GM06990 (cell line): ENCODE results near the gene ABCG5.

Experiments used
- DNase-seq: peaks from one replicate; pipeline ENCODE4 v3.0.0-alpha.2; 2011; ENCODE audit not compliant: insufficient read length; ENCODE audit errors: extremely low read depth
- H3K27me3 ChIP-seq: replicated peaks from 2 replicates; pipeline ENCODE4 v1.6.0; 2011; ENCODE audit warnings: low read length; ENCODE audit not compliant: control insufficient read depth, insufficient read depth
- H3K36me3 ChIP-seq: 2 replicates; pipeline ENCODE4 v1.5.1; 2011; ENCODE audit warnings: low read length; ENCODE audit not compliant: control insufficient read depth, insufficient read depth
- H3K4me3 ChIP-seq: replicated peaks from 2 replicates; pipeline ENCODE4 v1.5.1; 2011; ENCODE audit warnings: low read depth, mild to moderate bottlenecking, control low read depth, low read length
- CTCF ChIP-seq: IDR thresholded peaks from 2 replicates; pipeline ENCODE4 v1.5.1; 2011; ENCODE audit warnings: low read length, control low read depth, mild to moderate bottlenecking, inconsistent platforms; ENCODE audit not compliant: insufficient read depth, poor library complexity, severe bottlenecking

ABCG5 gene

GRCh38 chr2:43812947-43813346 is 25.7 kb downstream of the ABCG5 start:
- TF ChIP-seq CTCF: no peak
- no peak for DNase-seq

GRCh38 chr2:43812006-43812405 is 26.6 kb downstream of the ABCG5 start:
- H3K4me3 ChIP-seq: no peak overlapping the region
- TF ChIP-seq CTCF: no peak
- no peaks in the 10 kb centered on the region for H3K27me3 ChIP-seq
- no peak for DNase-seq
- no peaks in the 10 kb centered on the region for H3K36me3 ChIP-seq

More at GRCh38 chr2:43812947-43813346, 25.7 kb downstream of the ABCG5 start:
- H3K27me3 ChIP-seq: no peaks in the 10 kb centered on the region
- no peak overlapping the region for H3K4me3 ChIP-seq
- no peaks in the 10 kb centered on the region for H3K36me3 ChIP-seq

GRCh38 chr2:43810888-43811287 is 27.8 kb downstream of the ABCG5 start:
- H3K4me3 ChIP-seq: no peak overlapping the region
- TF ChIP-seq CTCF: no peak

GRCh38 chr2:43810452-43810851 is 28.2 kb downstream of the ABCG5 start:
- DNase-seq: no peak
- no peaks in the 10 kb centered on the region for H3K36me3 ChIP-seq
- H3K4me3 ChIP-seq: no peak overlapping the region
- H3K27me3 ChIP-seq: no peaks in the 10 kb centered on the region
- TF ChIP-seq CTCF: no peak

More at GRCh38 chr2:43810888-43811287, 27.8 kb downstream of the ABCG5 start:
- no peak for DNase-seq
- Histone ChIP-seq H3K36me3 (no peaks in the 10 kb centered on the region), H3K27me3 (no peaks in the 10 kb centered on the region)

GRCh38 chr2:43806719-43807031 is 32.0 kb downstream of the ABCG5 start:
- TF ChIP-seq CTCF: no peak
- Histone ChIP-seq H3K27me3 (no peaks in the 10 kb centered on the region), H3K4me3 (no peak overlapping the region), H3K36me3 (no peaks in the 10 kb centered on the region)
- DNase-seq: no peak

- DNase-seq: no peak
- Histone ChIP-seq H3K27me3 (no peaks in the 10 kb centered on the region), H3K36me3 (no peaks in the 10 kb centered on the region), H3K4me3 (no peak overlapping the region)
- TF ChIP-seq CTCF: no peak
Measured at GRCh38 chr2:43803113-43803512, 35.5 kb downstream of the ABCG5 start.
